ENCODE data around the gene ARHGAP11A.

Gene ARHGAP11A

GRCh38 chr15:32687556-32687955 lies 72.3 kb downstream of the ARHGAP11A start:
- no peak for DNase-seq

GRCh38 chr15:32688151-32688639 lies 72.9 kb downstream of the ARHGAP11A start:
- DNase-seq = no peak
